HAP-1 (cell line): ENCODE measurements around the gene NRG2.
A peak's percentile ranks its signal among the peaks of the same experiment; 100 is the strongest.

Experiments
- DNase-seq, 2 experiments: peaks; one replicate each; pipeline ENCODE4 v3.0.0-alpha.2; 2016 to 2020; ENCODE audit warnings: low spot score in 2 of 2
- H3K27me3 ChIP-seq: fragments of 250-450 bp; sonication (Bioruptor Pico); 2 replicates; pipeline ENCODE4 v1.5.1; 2020; ENCODE audit warnings: low read depth, mild to moderate bottlenecking, moderate library complexity
- H3K36me3 ChIP-seq: fragments of 250-450 bp; sonication (Bioruptor Pico); replicated peaks from 2 replicates; pipeline ENCODE4 v1.5.1; 2020; ENCODE audit warnings: mild to moderate bottlenecking
- H3K4me1 ChIP-seq: fragments of 250-450 bp; sonication (Bioruptor Pico); 2 replicates; pipeline ENCODE4 v1.5.1; 2020; ENCODE audit warnings: mild to moderate bottlenecking
- H3K4me3 ChIP-seq: fragments of 250-450 bp; sonication (Bioruptor Pico); 2 replicates; pipeline ENCODE4 v1.5.1; 2020; ENCODE audit warnings: mild to moderate bottlenecking, moderate library complexity
- H3K9me3 ChIP-seq: fragments of 250-450 bp; sonication (Bioruptor Pico); 2 replicates; pipeline ENCODE4 v1.5.1; 2020; ENCODE audit warnings: mild to moderate bottlenecking, moderate library complexity
- in situ Hi-C: fragments of 300-500 bp; cut with MboI; formaldehyde crosslinking; loops from 3 replicates; pipeline ENCODE4 v1.14.3; 2020; ENCODE audit warnings: low sequenced_read_pairs, inconsistent platforms, mixed read lengths

NRG2 gene

GRCh38 chr5:139859013-139859412 is 184.1 kb downstream of the NRG2 start:
- in situ Hi-C loops: no loop called here
- Histone ChIP-seq H3K36me3 (no peaks in the 10 kb centered on the region), H3K4me3 (no peak overlapping the region), H3K27me3 (no peaks in the 10 kb centered on the region), H3K4me1 (no peaks in the 10 kb centered on the region), H3K9me3 (no peaks in the 10 kb centered on the region)
- no peak for DNase-seq

GRCh38 chr5:139856714-139857113 is 186.4 kb downstream of the NRG2 start:
- H3K4me1 ChIP-seq: no peaks in the 10 kb centered on the region
- H3K36me3 ChIP-seq: no peaks in the 10 kb centered on the region
- in situ Hi-C loops: no loop called here
- H3K27me3 ChIP-seq: no peaks in the 10 kb centered on the region
- no peak overlapping the region for H3K4me3 ChIP-seq
- no peak for DNase-seq
- no peaks in the 10 kb centered on the region for H3K9me3 ChIP-seq

DNA sequence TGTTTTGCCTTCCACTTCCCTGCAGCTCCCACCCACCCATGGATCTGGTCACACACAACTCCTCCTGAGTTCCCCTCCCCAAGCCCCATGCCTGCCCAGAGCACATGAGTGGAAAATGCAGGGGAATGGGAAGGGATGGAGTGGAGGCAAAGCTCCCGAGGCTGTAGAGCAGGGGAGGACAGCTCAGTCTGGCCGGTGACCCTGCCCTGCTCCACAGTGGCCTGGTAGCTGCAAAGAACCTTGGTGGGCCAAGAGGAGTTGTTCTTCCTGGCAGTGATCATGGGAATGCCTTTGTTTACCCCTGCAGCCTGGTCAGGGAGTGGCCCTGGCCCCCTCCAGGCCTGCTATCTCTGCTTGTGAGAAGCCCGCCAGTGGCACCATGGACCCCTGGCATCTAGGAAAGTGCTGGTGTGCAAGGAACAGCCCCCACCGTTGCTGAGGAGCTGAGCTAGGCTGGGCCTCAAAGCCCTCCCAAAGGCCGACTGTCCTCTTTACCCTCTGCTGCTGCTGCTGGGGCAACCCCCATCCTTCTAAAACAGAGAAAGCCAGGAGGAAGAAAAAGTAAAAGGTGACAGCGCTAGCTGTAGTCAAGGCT is 187.1 kb downstream of the NRG2 start:
- no peak overlapping the region for H3K4me3 ChIP-seq
- no peaks in the 10 kb centered on the region for H3K36me3 ChIP-seq
- H3K4me1 ChIP-seq: no peaks in the 10 kb centered on the region
- H3K27me3 ChIP-seq: no peaks in the 10 kb centered on the region
- no peaks in the 10 kb centered on the region for H3K9me3 ChIP-seq
- DNase-seq: no peak
- in situ Hi-C loops: no loop called here

DNA sequence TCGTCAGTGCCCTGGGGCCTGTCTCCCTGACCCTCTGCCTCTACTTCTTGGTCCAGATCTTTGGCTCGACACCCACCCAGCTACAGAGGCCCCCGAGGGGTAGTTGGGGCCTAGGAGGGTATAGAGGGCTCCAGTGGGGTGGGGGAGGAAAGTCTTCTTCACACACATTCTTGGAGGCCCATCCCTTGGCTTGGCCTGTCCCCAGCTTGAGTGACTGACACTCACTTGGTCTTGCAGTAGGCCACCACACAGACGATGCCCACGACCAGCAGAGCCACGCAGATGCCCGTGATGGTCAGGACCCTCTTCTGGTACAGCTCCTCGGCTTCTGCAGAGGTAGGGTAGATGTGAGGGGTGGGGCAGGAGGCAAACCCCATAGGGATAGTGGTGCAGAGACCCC is 187.6 kb downstream of the NRG2 start:
- Histone ChIP-seq H3K9me3 (no peaks in the 10 kb centered on the region), H3K4me3 (no peak overlapping the region), H3K27me3 (no peaks in the 10 kb centered on the region), H3K4me1 (no peaks in the 10 kb centered on the region), H3K36me3 (no peaks in the 10 kb centered on the region)
- in situ Hi-C loops: no loop called here
- no peak for DNase-seq

- no peak for DNase-seq
- Histone ChIP-seq H3K4me3 (no peak overlapping the region), H3K9me3 (no peaks in the 10 kb centered on the region), H3K27me3 (no peaks in the 10 kb centered on the region), H3K36me3 (no peaks in the 10 kb centered on the region), H3K4me1 (no peaks in the 10 kb centered on the region)
- in situ Hi-C loops: no loop called here
Observed at GRCh38 chr5:139854953-139855352, 188.1 kb downstream of the NRG2 start.

GRCh38 chr5:139854029-139854605 is 189.0 kb downstream of the NRG2 start:
- no peaks in the 10 kb centered on the region for H3K36me3 ChIP-seq
- in situ Hi-C loops: no loop called here

DNA sequence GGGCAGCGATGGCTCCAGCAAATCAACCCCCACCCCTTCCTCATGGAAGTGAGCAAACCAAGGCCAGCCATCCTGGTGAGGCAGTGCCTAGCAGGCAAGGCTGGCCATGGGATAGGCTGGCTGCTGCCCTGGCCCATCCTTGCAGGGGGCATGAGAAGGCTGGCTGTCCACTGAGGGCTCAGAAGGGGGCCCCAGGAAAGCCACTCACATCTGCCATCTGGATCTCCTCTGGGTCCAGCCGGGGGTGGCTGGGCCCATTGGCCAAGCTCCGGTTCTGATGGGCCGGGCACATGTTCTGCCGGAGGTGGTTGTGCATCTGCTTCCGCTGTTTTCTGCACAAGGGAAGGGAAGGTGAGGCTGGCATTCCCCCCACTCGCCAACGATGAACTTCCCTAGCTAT is 190.4 kb downstream of the NRG2 start:
- Histone ChIP-seq H3K9me3 (no peaks in the 10 kb centered on the region), H3K4me3 (no peak overlapping the region), H3K4me1 (no peaks in the 10 kb centered on the region), H3K27me3 (no peaks in the 10 kb centered on the region), H3K36me3 (no peaks in the 10 kb centered on the region)
- in situ Hi-C loops: no loop called here
- DNase-seq: no peak

More at GRCh38 chr5:139854029-139854605, 189.0 kb downstream of the NRG2 start:
- no peak overlapping the region for H3K4me3 ChIP-seq
- H3K9me3 ChIP-seq: no peaks in the 10 kb centered on the region
- H3K27me3 ChIP-seq: no peaks in the 10 kb centered on the region
- no peaks in the 10 kb centered on the region for H3K4me1 ChIP-seq
- no peak for DNase-seq

- in situ Hi-C loops: no loop called here
- DNase-seq: no peak
- no peaks in the 10 kb centered on the region for H3K27me3 ChIP-seq
Observed at GRCh38 chr5:139851558-139851957, 191.5 kb downstream of the NRG2 start.

GRCh38 chr5:139850423-139851016 is 192.6 kb downstream of the NRG2 start:
- no peaks in the 10 kb centered on the region for H3K27me3 ChIP-seq
- no peaks in the 10 kb centered on the region for H3K36me3 ChIP-seq
- H3K4me3 ChIP-seq: no peak overlapping the region
- in situ Hi-C loops: no loop called here
- H3K9me3 ChIP-seq: no peaks in the 10 kb centered on the region
- no peaks in the 10 kb centered on the region for H3K4me1 ChIP-seq
- no peak for DNase-seq

More at GRCh38 chr5:139851558-139851957, 191.5 kb downstream of the NRG2 start:
- H3K36me3 ChIP-seq: no peaks in the 10 kb centered on the region
- no peak overlapping the region for H3K4me3 ChIP-seq
- no peaks in the 10 kb centered on the region for H3K4me1 ChIP-seq
- no peaks in the 10 kb centered on the region for H3K9me3 ChIP-seq

- no peaks in the 10 kb centered on the region for H3K4me1 ChIP-seq
- no peaks in the 10 kb centered on the region for H3K9me3 ChIP-seq
- no peaks in the 10 kb centered on the region for H3K36me3 ChIP-seq
- H3K4me3 ChIP-seq: no peak overlapping the region
- no peak for DNase-seq
- no peaks in the 10 kb centered on the region for H3K27me3 ChIP-seq
- in situ Hi-C loops: loop anchor here (10.0 kb wide), 1 partner anchor 65 kb away; no protein-coding TSS in a partner anchor
Observed at GRCh38 chr5:139849942-139850341, 193.2 kb downstream of the NRG2 start.

- DNase-seq: no peak
- H3K27me3 ChIP-seq: no peaks in the 10 kb centered on the region
- H3K4me3 ChIP-seq: no peak overlapping the region
- in situ Hi-C loops: loop anchor here (10.0 kb wide), 1 partner anchor 65 kb away; no protein-coding TSS in a partner anchor
- H3K4me1 ChIP-seq: no peaks in the 10 kb centered on the region
- H3K9me3 ChIP-seq: no peaks in the 10 kb centered on the region
- H3K36me3 ChIP-seq: no peaks in the 10 kb centered on the region
Observed at GRCh38 chr5:139849501-139849900, 193.6 kb downstream of the NRG2 start.

DNA sequence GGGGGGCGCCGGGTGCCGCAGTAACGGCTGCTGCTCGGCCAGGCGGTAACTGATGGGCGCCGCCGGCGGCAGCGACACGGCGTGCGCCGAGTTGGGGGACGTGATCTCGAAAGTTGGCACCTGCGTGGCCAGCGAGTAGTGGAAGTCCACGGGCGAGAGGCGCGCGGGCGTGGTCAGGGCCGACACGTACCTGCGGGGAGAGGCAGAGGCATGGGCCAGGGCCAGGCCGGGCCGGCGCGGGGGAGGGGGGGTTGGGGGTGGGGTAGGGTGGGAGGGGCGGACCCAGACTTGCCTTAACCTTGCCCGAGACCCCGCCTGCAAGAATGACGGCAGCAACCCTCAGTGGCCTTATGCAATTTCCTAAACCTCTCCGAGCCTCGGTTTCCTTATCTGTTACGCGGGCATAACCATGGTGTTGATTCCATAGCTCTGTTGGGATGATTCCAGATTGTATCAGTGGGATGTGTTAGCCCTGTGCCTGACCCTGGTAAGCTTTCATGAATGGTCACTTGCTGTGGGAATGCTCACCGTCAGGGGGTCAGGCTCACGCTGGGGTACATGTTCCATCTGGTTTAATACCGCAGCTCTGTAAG is 194.5 kb downstream of the NRG2 start:
- in situ Hi-C loops: loop anchor here (10.0 kb wide), 1 partner anchor 64 kb away; no protein-coding TSS in a partner anchor
- DNase-seq: peak in 1 of 2 experiments; percentile 40
- Histone ChIP-seq H3K27me3 (no peaks in the 10 kb centered on the region), H3K36me3 (no peaks in the 10 kb centered on the region), H3K9me3 (no peaks in the 10 kb centered on the region), H3K4me1 (no peaks in the 10 kb centered on the region), H3K4me3 (peak overlapping the region; percentile 30)

GRCh38 chr5:139847790-139848507 is 195.2 kb downstream of the NRG2 start:
- Histone ChIP-seq H3K9me3 (no peaks in the 10 kb centered on the region), H3K36me3 (no peaks in the 10 kb centered on the region), H3K27me3 (no peaks in the 10 kb centered on the region), H3K4me3 (peak overlapping the region; percentile 30), H3K4me1 (no peaks in the 10 kb centered on the region)
- DNase-seq: peak; percentile 44 to 80
- in situ Hi-C loops: loop anchor here (10.0 kb wide), 1 partner anchor 63 kb away; no protein-coding TSS in a partner anchor
